LNCaP clone FGC (cell line): ENCODE measurements around the gene ZMIZ1.

Experiments
- DNase-seq: peaks from one replicate; pipeline ENCODE4 v3.0.0-alpha.2; 2011; ENCODE audit warnings: low read depth
- H3K4me3 ChIP-seq: 2 replicates; pipeline ENCODE4 v1.5.1; 2011; ENCODE audit warnings: mild to moderate bottlenecking, low read depth, low read length, control low read depth
- TF ChIP-seq, protein P1 (sequence below): IDR thresholded peaks from 2 replicates; pipeline ENCODE4 v1.5.1; 2012; ENCODE audit warnings: mild to moderate bottlenecking; ENCODE audit not compliant: control insufficient read depth, insufficient read depth; ENCODE audit errors: extremely low read depth

The ZMIZ1 gene

DNA sequence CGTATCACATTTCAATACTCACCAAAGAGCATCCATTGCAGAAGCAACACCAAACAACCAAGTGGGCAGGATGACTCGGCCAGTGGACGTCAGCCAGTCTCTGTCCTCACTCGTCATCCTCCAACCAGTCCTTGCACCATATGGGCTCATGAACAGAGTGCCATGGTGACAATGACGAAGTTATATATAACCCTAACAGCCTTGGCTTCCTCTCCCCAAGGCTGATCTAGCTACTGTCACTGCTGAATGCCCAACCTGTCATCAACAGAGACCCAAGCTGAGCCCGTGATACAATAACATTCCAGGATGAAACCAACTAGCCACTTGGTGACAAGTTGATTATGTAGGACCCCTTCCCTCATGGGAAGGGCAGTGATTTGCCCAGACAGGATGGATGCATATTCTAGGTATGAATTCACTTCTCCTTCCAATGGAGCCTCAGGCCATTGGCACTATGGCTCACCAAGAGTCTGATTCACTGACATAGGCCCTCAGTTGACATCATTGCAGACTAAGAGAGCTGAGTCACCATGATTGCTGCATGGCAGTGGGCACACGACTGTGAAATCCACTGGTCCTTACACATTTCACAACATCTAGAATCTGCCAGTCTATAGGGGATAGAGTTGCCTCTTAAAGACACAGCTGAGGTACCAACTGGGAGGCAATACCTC lies 252.2 kb downstream of the ZMIZ1 start:
- TF ChIP-seq, protein P1, sequence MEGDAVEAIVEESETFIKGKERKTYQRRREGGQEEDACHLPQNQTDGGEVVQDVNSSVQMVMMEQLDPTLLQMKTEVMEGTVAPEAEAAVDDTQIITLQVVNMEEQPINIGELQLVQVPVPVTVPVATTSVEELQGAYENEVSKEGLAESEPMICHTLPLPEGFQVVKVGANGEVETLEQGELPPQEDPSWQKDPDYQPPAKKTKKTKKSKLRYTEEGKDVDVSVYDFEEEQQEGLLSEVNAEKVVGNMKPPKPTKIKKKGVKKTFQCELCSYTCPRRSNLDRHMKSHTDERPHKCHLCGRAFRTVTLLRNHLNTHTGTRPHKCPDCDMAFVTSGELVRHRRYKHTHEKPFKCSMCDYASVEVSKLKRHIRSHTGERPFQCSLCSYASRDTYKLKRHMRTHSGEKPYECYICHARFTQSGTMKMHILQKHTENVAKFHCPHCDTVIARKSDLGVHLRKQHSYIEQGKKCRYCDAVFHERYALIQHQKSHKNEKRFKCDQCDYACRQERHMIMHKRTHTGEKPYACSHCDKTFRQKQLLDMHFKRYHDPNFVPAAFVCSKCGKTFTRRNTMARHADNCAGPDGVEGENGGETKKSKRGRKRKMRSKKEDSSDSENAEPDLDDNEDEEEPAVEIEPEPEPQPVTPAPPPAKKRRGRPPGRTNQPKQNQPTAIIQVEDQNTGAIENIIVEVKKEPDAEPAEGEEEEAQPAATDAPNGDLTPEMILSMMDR = no peak
- DNase-seq = no peak
- H3K4me3 ChIP-seq = no peak overlapping the region

DNA sequence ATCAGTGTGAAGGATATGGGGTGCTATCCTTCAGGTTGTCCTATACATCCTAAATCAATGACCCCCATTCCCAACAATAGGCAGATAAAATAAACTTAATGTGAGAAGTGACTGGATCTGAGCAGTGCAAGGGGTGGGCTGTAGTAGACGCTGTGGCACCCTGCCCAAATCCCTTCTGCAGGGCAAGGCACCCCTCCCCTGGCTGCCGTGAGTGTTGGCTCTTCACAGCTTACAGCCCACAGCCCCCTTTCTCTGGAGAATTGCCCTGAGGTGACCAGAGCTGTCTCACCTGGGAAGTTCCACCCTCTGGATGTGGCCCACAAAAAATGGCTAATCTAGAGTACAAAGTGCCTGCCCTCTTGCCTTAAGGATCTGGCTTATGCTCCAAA lies 252.7 kb downstream of the ZMIZ1 start:
- TF ChIP-seq, protein P1 = no peak
- H3K4me3 ChIP-seq = no peak overlapping the region
- no peak for DNase-seq

DNA sequence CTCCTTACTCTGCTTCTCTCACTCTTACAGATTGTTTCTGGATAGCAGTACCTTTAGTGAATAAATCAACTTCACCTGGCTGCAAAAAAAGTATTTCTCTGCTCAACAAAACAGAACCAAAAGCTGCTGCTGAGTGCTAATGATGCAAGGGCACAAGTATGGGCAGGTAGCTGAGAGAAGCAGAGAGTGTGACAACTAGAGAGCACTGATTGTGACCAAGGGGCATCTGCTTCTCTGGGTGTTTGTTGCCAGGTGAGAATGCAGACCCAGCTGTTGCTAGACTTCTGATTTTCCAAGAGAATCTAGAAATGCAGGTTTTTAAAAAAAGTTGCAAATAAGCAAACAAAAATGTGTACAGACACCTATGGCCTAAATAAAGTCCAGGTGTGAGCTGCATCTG lies 253.2 kb downstream of the ZMIZ1 start:
- no peak for DNase-seq
- H3K4me3 ChIP-seq = no peak overlapping the region
- TF ChIP-seq, protein P1 = no peak

DNA sequence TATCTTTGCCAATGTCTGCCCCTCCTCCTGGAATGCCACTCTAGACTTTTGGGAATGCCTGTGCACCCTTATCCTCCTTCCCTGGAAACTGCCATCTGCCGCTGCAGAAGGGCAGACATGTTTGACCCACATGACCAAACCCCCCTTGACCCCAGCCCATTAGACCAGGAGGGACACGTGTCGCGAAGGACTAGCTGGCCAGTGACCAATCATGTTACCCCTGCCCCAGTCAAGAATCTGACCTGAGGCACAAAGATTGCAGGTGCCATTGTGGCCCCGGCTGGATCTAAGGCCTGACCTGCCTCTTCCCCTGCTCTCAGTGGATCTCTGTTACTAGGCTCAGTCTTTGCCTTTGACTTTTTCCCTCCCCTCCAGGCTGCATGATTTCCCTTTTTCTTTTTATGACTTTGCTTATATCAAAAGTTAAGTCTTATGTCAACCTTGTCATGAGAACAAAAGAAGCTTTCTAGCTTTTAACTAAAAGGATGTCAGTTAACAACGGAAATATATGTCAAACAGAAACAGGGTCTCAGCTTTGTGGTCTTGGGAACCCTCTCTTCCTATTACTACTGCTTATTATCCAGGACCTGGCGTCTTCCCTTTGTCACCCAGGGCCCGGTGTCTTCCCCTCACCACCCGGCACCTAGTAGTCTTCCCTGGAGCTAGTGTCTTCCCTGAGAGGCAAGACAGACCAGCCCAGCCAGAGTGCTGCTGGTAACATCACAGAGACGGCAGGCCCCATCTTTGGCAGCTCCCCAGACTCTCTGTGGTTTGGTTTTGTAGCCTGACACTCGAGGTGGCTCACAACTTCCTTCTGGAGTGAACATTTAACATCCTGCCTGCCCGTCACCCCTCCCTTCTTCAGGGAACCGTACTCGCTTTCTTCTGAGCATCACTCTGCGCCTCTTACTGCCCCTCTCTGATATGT lies 254.1 kb downstream of the ZMIZ1 start:
- H3K4me3 ChIP-seq = no peak overlapping the region
- DNase-seq = no peak
- TF ChIP-seq, protein P1 = no peak

DNA sequence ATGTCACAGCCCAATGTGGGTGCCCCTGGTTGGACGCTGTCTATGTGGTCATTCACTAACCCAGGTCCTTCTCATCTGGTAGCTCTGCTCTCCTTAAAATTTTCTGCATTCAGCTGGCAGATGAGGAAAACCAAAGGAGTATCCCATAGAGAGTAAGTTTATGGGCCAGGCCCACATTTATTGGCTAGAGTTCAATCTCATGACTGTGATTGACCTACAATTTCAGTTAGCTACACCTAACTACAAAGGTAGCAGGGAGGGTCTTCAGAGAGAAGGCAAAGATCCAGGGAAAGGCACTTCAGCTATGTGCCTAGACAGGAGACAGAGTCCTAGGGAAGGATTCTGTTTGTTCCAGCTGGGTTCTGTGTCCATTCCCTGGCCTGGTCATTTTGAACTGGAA lies 254.8 kb downstream of the ZMIZ1 start:
- no peak overlapping the region for H3K4me3 ChIP-seq
- TF ChIP-seq, protein P1 = no peak

DNA sequence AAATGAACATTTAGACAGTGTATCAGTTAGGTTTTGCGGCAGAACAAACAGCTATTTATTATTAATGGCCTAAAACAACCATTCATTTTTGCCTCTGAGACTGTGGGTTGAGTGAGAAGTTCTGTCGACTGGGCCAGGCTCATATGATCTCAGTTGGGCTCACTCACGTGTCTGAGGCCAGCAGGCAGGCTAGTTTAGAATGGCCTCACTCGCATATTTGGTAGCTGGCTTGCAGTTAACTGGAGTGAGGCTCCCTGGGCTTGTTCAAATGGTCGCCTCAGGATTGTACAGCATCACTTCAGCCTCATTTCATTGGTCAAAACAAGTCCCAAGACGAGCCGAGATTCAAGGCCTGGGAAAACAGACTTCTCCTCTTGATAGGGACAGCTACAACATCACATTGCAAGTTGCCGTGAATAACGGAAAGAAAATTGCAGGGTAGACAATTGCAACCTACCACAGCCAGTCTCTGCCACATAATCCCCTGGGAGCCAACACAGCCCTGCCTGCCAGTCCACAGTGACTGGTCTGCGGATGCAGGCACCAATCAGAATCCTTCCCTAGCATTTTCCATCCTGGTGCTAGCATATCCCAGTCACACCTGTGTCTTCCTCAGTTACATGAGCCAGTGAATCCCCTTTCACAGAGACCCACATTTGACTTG lies 255.4 kb downstream of the ZMIZ1 start:
- H3K4me3 ChIP-seq = no peak overlapping the region
- TF ChIP-seq, protein P1 = no peak

More for the DNA sequence above, 254.8 kb downstream of the ZMIZ1 start:
- no peak for DNase-seq

More for the DNA sequence above, 255.4 kb downstream of the ZMIZ1 start:
- no peak for DNase-seq
